Brain pericyte (primary cell): ENCODE measurements around the gene ISG15.
"Not testable (repeated sequence)": the region's sequence is repeated elsewhere in the genome, so short reads cannot be mapped to it uniquely, and the experiment has no call there.

Experiments
- DNase-seq: peaks from one replicate; pipeline ENCODE4 v3.0.0-alpha.2; 2012; ENCODE audit warnings: low read depth, low spot score

Gene ISG15

GRCh38 chr1:1011396-1011949 lies 1.8 kb upstream of the ISG15 start:
- DNase-seq, result no peak

- DNase-seq, result not testable (repeated sequence)
Measured at GRCh38 chr1:1012736-1013104, 577 bp upstream of the ISG15 start.

- no peak for DNase-seq
Measured at GRCh38 chr1:1013922-1014648, 788 bp downstream of the ISG15 start.

- no peak for DNase-seq
Measured at GRCh38 chr1:1014799-1015681, 1.7 kb downstream of the ISG15 start.

- DNase-seq, result not testable (repeated sequence)
Measured at GRCh38 chr1:1017397-1018320, 4.4 kb downstream of the ISG15 start.

GRCh38 chr1:1018321-1018685 lies 5.0 kb downstream of the ISG15 start:
- not testable (repeated sequence) for DNase-seq

GRCh38 chr1:1019122-1019999 lies 6.1 kb downstream of the ISG15 start:
- no peak for DNase-seq

GRCh38 chr1:1020000-1020404 lies 6.7 kb downstream of the ISG15 start, which contains the start of gene AGRN:
Gene AGRN (plus strand): TSS chr1:1020120. CDS start chr1:1020173, 53 bp downstream.
- DNase-seq, result no peak

GRCh38 chr1:1020415-1021009 lies 7.2 kb downstream of the ISG15 start:
- DNase-seq, result no peak

GRCh38 chr1:1021010-1021919 lies 8.0 kb downstream of the ISG15 start:
- DNase-seq, result no peak

GRCh38 chr1:1021920-1022259 lies 8.6 kb downstream of the ISG15 start:
- DNase-seq, result no peak

- no peak for DNase-seq
Measured at GRCh38 chr1:1022302-1023009, 9.2 kb downstream of the ISG15 start.

- DNase-seq, result no peak
Measured at GRCh38 chr1:1023700-1024099, 10.4 kb downstream of the ISG15 start.

- DNase-seq, result no peak
Measured at GRCh38 chr1:1024149-1024770, 11.0 kb downstream of the ISG15 start.

GRCh38 chr1:1024771-1025699 lies 11.7 kb downstream of the ISG15 start:
- DNase-seq, result no peak

- no peak for DNase-seq
Measured at GRCh38 chr1:1025730-1026129, 12.4 kb downstream of the ISG15 start.
